ENCODE results near the gene FBXL2.

GRCh38 chr3:33433843-33434242 lies 156.6 kb downstream of the FBXL2 start:
- TF ChIP-seq CTCF (IDR thresholded peaks at IDR 0.05) (no peak), POLR2A (IDR thresholded peaks at IDR 0.05) (no peak)
